Activated CD8-positive, alpha-beta T cell treated with anti-CD3 and anti-CD28 coated beads, Interleukin-2, amount 10 ng/mL, durations not matched to agents 7 days and 5 days (primary cell): ENCODE data around the gene RHEB. TPM values are rescaled to one million over a fixed set of nuclear protein-coding genes. Genes with fewer than 3 reads are reported as not detected.
"Not testable (repeated sequence)": the region's sequence is repeated elsewhere in the genome, so short reads cannot be mapped to it uniquely, and the experiment has no call there.

Source experiments
- ATAC-seq: fragments of 150-1000 bp; cut with Tn5 transposase; one replicate; pipeline ENCODE4 v1.10.0; 2021; ENCODE audit warnings: moderate library complexity
- CTCF ChIA-PET: fragments of 350-600 bp; sonication (Branson Sonifier 250); formaldehyde crosslinking; loops from one replicate; lab custom pipeline; 2021; ENCODE audit warnings: antibody characterized with exemption; lab: Charles Lee
- POLR2A ChIA-PET: fragments of 350-600 bp; sonication (Branson Sonifier 250); formaldehyde crosslinking; loops from one replicate; lab custom pipeline; 2021; ENCODE audit warnings: antibody characterized with exemption; lab: Charles Lee
- DNase-seq: peaks from one replicate; pipeline ENCODE4 v3.0.0-alpha.2; 2020
- H3K27ac Mint-ChIP-seq: one replicate; pipeline ENCODE4 v1.8.0; 2021; ENCODE audit warnings: mild to moderate bottlenecking, mixed read lengths
- H3K27me3 Mint-ChIP-seq: one replicate; pipeline ENCODE4 v1.8.0; 2021; ENCODE audit warnings: low read depth, mixed read lengths
- H3K36me3 Mint-ChIP-seq: one replicate; pipeline ENCODE4 v1.8.0; 2021; ENCODE audit warnings: low read depth, mixed read lengths
- H3K4me1 Mint-ChIP-seq: one replicate; pipeline ENCODE4 v1.8.0; 2021; ENCODE audit warnings: low read depth, mixed read lengths
- H3K4me3 Mint-ChIP-seq: one replicate; pipeline ENCODE4 v1.8.0; 2021; ENCODE audit warnings: mild to moderate bottlenecking, mixed read lengths
- H3K9me3 Mint-ChIP-seq: one replicate; pipeline ENCODE4 v1.8.0; 2022; ENCODE audit warnings: mixed read lengths; ENCODE audit not compliant: insufficient read depth
- total RNA-seq, 2 experiments: library from RNA; stranded (reverse); gene quantifications; one replicate each; pipeline ENCODE4 v1.2.3, GENCODE V29; 2021

The RHEB gene
- total RNA-seq, 2 experiments from 2014 or later: 81.1 to 90.3 TPM

GRCh38 chr7:151524331-151524730 is 4.6 kb upstream of the RHEB start:
- H3K4me1 Mint-ChIP-seq: peaks cover 6% of the 10 kb centered on the region
- no peak overlapping the region for H3K27ac Mint-ChIP-seq
- H3K4me3 Mint-ChIP-seq: no peak overlapping the region
- peaks cover 1% of the 10 kb centered on the region for H3K36me3 Mint-ChIP-seq
- DNase-seq (no peak), ATAC-seq (no peak)
- H3K9me3 Mint-ChIP-seq: peaks cover 4% of the 10 kb centered on the region
- ChIA-PET CTCF (interaction anchor here (0.9 kb wide), 1 partner anchor 108 kb away, joined by 3 read pairs; no protein-coding TSS in a partner anchor), POLR2A (no interaction called here)
- peaks cover 10% of the 10 kb centered on the region for H3K27me3 Mint-ChIP-seq

- Mint-ChIP-seq H3K4me1 (peaks cover 33% of the 10 kb centered on the region), H3K27me3 (peaks cover 9% of the 10 kb centered on the region), H3K27ac (peak overlapping the region; percentile 98), H3K36me3 (peaks cover 21% of the 10 kb centered on the region), H3K4me3 (peak overlapping the region; percentile 76), H3K9me3 (no peaks in the 10 kb centered on the region)
- ChIA-PET CTCF (interaction anchor here (0.9 to 2.1 kb wide), 4 partner anchors 110 to 262 kb away, joined by 3 to 12 read pairs (median 6); no protein-coding TSS in a partner anchor), POLR2A (interaction anchor here (0.6 to 1.9 kb wide), 9 partner anchors 18 to 249 kb away, joined by 3 to 8 read pairs (median 3); no protein-coding TSS in a partner anchor)
- peak; percentile 9 for ATAC-seq
- DNase-seq: peak; percentile 47
Observed at GRCh38 chr7:151520419-151521261, 945 bp upstream of the RHEB start.

GRCh38 chr7:151518947-151519764 is 539 bp downstream of the RHEB start:
- H3K27me3 Mint-ChIP-seq, H3K9me3 Mint-ChIP-seq: not testable (repeated sequence)
- peak; percentile 62 for ATAC-seq
- H3K4me1 Mint-ChIP-seq: peaks cover 44% of the 10 kb centered on the region
- ChIA-PET POLR2A (interaction anchor here (0.8 to 1.9 kb wide), 6 partner anchors 34 to 250 kb away, joined by 3 to 8 read pairs (median 4); no protein-coding TSS in a partner anchor), CTCF (interaction anchor here (0.8 to 2.1 kb wide), 5 partner anchors 20 to 264 kb away, joined by 3 to 12 read pairs (median 4); no protein-coding TSS in a partner anchor)
- H3K4me3 Mint-ChIP-seq: peak overlapping the region; percentile 98
- peak overlapping the region; percentile 98 for H3K27ac Mint-ChIP-seq
- peak; percentile 51 for DNase-seq
- H3K36me3 Mint-ChIP-seq: peaks cover 32% of the 10 kb centered on the region

GRCh38 chr7:151518105-151518946 is 1.4 kb downstream of the RHEB start:
- peaks cover 52% of the 10 kb centered on the region for H3K4me1 Mint-ChIP-seq
- no peaks in the 10 kb centered on the region for H3K9me3 Mint-ChIP-seq
- DNase-seq (peak; percentile 69), ATAC-seq (peak; percentile 9)
- peak overlapping the region; percentile 98 for H3K4me3 Mint-ChIP-seq
- ChIA-PET POLR2A (interaction anchor here (0.6 to 1.7 kb wide), 5 partner anchors 28 to 250 kb away, joined by 3 to 8 read pairs (median 3); no protein-coding TSS in a partner anchor), CTCF (interaction anchor here (0.6 to 1.6 kb wide), 6 partner anchors 69 to 242 kb away, joined by 3 to 5 read pairs (median 4); no protein-coding TSS in a partner anchor)
- H3K27me3 Mint-ChIP-seq: peaks cover 6% of the 10 kb centered on the region
- H3K36me3 Mint-ChIP-seq: peaks cover 39% of the 10 kb centered on the region
- H3K27ac Mint-ChIP-seq: peak overlapping the region; percentile 94

GRCh38 chr7:151517601-151518104 is 2.0 kb downstream of the RHEB start:
- H3K27me3 Mint-ChIP-seq: peaks cover under 1% of the 10 kb centered on the region
- DNase-seq (no peak), ATAC-seq (no peak)
- H3K4me3 Mint-ChIP-seq: peak overlapping the region; percentile 98
- ChIA-PET CTCF (interaction anchor here (0.6 to 1.6 kb wide), 6 partner anchors 68 to 242 kb away, joined by 3 to 5 read pairs (median 4); no protein-coding TSS in a partner anchor), POLR2A (interaction anchor here (0.6 to 0.8 kb wide), 3 partner anchors 27 to 250 kb away, joined by 3 read pairs; no protein-coding TSS in a partner anchor)
- H3K36me3 Mint-ChIP-seq: peaks cover 43% of the 10 kb centered on the region
- peak overlapping the region; percentile 94 for H3K27ac Mint-ChIP-seq
- peaks cover 59% of the 10 kb centered on the region for H3K4me1 Mint-ChIP-seq
- no peaks in the 10 kb centered on the region for H3K9me3 Mint-ChIP-seq

GRCh38 chr7:151515276-151515565 is 4.5 kb downstream of the RHEB start:
- ChIA-PET CTCF (interaction anchor here (1.1 kb wide), 1 partner anchor 10 kb away, joined by 4 read pairs; no protein-coding TSS in a partner anchor), POLR2A (no interaction called here)
- H3K4me3 Mint-ChIP-seq: no peak overlapping the region
- no peak overlapping the region for H3K27ac Mint-ChIP-seq
- no peaks in the 10 kb centered on the region for H3K27me3 Mint-ChIP-seq
- ATAC-seq (no peak), DNase-seq (no peak)
- H3K36me3 Mint-ChIP-seq: peaks cover 51% of the 10 kb centered on the region
- peaks cover 70% of the 10 kb centered on the region for H3K4me1 Mint-ChIP-seq
- no peaks in the 10 kb centered on the region for H3K9me3 Mint-ChIP-seq

GRCh38 chr7:151514461-151515275 is 5.0 kb downstream of the RHEB start:
- ChIA-PET CTCF (interaction anchor here (1.0 kb wide), 1 partner anchor 268 kb away, joined by 3 read pairs; no protein-coding TSS in a partner anchor), POLR2A (interaction anchor here (0.8 kb wide), 1 partner anchor 849 kb away, joined by 3 read pairs; no protein-coding TSS in a partner anchor)
- Mint-ChIP-seq H3K27ac (no peak overlapping the region), H3K27me3 (no peaks in the 10 kb centered on the region), H3K9me3 (no peaks in the 10 kb centered on the region), H3K36me3 (peaks cover 55% of the 10 kb centered on the region), H3K4me3 (no peak overlapping the region), H3K4me1 (peaks cover 73% of the 10 kb centered on the region)
- ATAC-seq (no peak), DNase-seq (no peak)

- Mint-ChIP-seq H3K36me3 (peaks cover 49% of the 10 kb centered on the region), H3K27me3 (no peaks in the 10 kb centered on the region), H3K4me1 (peaks cover 76% of the 10 kb centered on the region), H3K9me3 (no peaks in the 10 kb centered on the region), H3K27ac (no peak overlapping the region), H3K4me3 (no peak overlapping the region)
- DNase-seq: no peak
- CTCF ChIA-PET: no interaction called here
- POLR2A ChIA-PET: no interaction called here
- ATAC-seq: no peak
Observed at GRCh38 chr7:151513133-151513532, 6.6 kb downstream of the RHEB start.

GRCh38 chr7:151512353-151512752 is 7.3 kb downstream of the RHEB start:
- no peak for DNase-seq
- Mint-ChIP-seq H3K36me3 (peaks cover 41% of the 10 kb centered on the region), H3K27me3 (no peaks in the 10 kb centered on the region), H3K4me3 (no peak overlapping the region), H3K27ac (no peak overlapping the region), H3K9me3 (no peaks in the 10 kb centered on the region), H3K4me1 (peaks cover 71% of the 10 kb centered on the region)
- no peak for ATAC-seq
- ChIA-PET POLR2A (no interaction called here), CTCF (no interaction called here)

- no peaks in the 10 kb centered on the region for H3K27me3 Mint-ChIP-seq
- POLR2A ChIA-PET: no interaction called here
- CTCF ChIA-PET: no interaction called here
Observed at GRCh38 chr7:151511946-151512345, 7.7 kb downstream of the RHEB start.

More at GRCh38 chr7:151511946-151512345, 7.7 kb downstream of the RHEB start:
- Mint-ChIP-seq H3K9me3 (no peaks in the 10 kb centered on the region), H3K36me3 (peaks cover 40% of the 10 kb centered on the region), H3K4me3 (no peak overlapping the region), H3K4me1 (peaks cover 68% of the 10 kb centered on the region), H3K27ac (no peak overlapping the region)
- ATAC-seq (no peak), DNase-seq (no peak)
